ENCODE data around the gene BCL2. TPM values are rescaled to one million over a fixed set of nuclear protein-coding genes. Genes with fewer than 3 reads are reported as not detected.

The BCL2 gene
- total and polyA plus RNA-seq, 9 of the 15 experiments (the other 6 are each of a cell fraction or from before 2014, with no cell fraction given): 0.10 to 1.1 (median 0.65) TPM

DNA sequence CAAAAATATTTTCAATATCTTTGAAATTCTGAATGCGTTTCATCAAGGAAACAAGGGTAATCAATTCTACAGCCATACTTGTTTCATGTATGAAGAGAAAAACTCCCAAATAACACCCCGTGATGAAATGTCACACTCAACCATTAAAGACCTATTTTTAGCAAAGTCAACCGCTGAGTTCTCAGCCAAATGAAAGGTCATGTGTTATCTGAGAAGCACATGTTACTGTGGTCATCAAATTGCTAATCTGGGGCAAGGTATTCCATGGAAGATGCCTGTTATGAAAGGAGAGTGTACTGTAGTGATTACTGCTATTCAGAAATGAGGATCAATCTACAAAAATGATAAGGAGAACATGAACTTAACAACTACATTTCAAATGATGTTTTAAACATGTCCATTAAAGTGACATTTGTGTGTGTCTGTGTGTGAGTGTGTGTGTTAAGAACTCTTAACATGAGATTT, 126.7 kb downstream of the BCL2 start (continued):
- TF ChIP-seq, protein P1, sequence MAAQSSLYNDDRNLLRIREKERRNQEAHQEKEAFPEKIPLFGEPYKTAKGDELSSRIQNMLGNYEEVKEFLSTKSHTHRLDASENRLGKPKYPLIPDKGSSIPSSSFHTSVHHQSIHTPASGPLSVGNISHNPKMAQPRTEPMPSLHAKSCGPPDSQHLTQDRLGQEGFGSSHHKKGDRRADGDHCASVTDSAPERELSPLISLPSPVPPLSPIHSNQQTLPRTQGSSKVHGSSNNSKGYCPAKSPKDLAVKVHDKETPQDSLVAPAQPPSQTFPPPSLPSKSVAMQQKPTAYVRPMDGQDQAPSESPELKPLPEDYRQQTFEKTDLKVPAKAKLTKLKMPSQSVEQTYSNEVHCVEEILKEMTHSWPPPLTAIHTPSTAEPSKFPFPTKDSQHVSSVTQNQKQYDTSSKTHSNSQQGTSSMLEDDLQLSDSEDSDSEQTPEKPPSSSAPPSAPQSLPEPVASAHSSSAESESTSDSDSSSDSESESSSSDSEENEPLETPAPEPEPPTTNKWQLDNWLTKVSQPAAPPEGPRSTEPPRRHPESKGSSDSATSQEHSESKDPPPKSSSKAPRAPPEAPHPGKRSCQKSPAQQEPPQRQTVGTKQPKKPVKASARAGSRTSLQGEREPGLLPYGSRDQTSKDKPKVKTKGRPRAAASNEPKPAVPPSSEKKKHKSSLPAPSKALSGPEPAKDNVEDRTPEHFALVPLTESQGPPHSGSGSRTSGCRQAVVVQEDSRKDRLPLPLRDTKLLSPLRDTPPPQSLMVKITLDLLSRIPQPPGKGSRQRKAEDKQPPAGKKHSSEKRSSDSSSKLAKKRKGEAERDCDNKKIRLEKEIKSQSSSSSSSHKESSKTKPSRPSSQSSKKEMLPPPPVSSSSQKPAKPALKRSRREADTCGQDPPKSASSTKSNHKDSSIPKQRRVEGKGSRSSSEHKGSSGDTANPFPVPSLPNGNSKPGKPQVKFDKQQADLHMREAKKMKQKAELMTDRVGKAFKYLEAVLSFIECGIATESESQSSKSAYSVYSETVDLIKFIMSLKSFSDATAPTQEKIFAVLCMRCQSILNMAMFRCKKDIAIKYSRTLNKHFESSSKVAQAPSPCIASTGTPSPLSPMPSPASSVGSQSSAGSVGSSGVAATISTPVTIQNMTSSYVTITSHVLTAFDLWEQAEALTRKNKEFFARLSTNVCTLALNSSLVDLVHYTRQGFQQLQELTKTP (IDR thresholded peaks at IDR 0.05; ENCODE audit: low read depth in 1 of 2, partially characterized antibody in 2 of 2): no peak
- TF ChIP-seq, protein P2, sequence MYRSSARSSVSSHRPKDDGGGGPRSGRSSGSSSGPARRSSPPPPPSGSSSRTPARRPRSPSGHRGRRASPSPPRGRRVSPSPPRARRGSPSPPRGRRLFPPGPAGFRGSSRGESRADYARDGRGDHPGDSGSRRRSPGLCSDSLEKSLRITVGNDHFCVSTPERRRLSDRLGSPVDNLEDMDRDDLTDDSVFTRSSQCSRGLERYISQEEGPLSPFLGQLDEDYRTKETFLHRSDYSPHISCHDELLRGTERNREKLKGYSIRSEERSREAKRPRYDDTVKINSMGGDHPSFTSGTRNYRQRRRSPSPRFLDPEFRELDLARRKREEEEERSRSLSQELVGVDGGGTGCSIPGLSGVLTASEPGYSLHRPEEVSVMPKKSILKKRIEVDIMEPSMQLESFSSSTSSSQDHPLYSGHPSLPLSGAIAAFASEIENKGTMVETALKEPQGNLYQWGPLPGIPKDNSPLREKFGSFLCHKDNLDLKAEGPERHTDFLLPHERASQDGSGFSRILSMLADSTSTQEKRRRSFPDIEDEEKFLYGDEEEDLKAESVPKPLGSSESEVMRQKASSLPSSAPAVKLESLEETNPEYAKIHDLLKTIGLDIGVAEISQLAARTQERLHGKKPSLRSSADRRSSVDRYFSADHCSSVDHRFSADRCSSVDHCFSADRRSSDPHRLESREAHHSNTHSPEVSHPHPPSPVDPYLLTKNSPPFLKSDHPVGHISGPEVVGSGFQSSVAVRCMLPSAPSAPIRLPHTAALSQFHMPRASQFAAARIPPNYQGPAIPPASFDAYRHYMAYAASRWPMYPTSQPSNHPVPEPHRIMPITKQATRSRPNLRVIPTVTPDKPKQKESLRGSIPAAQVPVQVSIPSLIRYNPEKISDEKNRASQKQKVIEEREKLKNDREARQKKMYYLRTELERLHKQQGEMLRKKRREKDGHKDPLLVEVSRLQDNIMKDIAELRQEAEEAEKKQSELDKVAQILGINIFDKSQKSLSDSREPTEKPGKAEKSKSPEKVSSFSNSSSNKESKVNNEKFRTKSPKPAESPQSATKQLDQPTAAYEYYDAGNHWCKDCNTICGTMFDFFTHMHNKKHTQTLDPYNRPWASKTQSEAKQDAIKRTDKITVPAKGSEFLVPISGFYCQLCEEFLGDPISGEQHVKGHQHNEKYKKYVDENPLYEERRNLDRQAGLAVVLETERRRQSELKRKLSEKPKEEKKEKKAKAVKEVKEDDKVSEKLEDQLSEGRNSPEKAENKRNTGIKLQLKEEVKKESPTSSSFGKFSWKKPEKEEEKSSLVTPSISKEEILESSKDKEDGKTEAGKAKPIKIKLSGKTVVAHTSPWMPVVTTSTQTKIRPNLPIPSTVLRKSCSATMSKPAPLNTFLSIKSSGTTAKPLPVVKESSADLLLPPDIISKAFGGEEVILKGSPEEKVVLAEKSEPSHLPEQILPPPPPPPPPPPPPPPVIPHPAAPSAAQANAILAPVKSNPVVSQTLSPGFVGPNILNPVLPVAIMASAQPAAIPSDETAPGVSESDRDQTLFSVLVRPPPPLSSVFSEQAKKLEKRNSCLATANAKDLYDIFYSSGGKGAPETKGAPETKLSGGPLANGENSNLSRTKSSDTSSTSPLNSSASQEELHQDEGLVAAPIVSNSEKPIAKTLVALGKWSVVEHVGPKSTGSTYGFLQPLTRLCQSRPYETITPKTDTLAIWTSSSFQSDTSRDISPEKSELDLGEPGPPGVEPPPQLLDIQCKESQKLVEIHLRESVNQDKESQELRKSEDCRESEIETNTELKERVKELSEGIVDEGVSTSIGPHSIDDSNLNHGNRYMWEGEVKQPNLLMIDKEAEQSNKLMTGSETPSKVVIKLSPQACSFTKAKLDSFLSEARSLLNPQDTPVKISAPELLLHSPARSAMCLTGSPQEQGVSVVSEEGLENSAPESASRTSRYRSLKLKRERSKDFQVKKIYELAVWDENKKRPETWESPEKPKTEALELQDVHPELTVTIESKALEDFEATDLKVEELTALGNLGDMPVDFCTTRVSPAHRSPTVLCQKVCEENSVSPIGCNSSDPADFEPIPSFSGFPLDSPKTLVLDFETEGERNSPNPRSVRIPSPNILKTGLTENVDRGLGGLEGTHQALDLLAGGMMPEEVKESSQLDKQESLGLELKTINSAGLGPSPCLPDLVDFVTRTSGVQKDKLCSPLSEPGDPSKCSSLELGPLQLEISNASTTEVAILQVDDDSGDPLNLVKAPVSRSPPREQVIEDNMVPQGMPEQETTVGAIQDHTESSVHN (IDR thresholded peaks at IDR 0.05; ENCODE audit: borderline replicate concordance in 1 of 2, low read depth in 1 of 2): no peak
- TF ChIP-seq ZNF408 (CRISPR knock-in tag; IDR thresholded peaks at IDR 0.05; ENCODE audit: low read depth) (no peak), CTBP1 (IDR thresholded peaks at IDR 0.05; ENCODE audit: borderline replicate concordance) (0 out of 2 replicates have a peak, but pooled peaks have one; percentile 21), ETV5 (CRISPR knock-in tag; IDR thresholded peaks at IDR 0.05; ENCODE audit: low read depth) (no peak), ZNF316 (IDR thresholded peaks at IDR 0.05) (no peak), RCOR1 (IDR thresholded peaks at IDR 0.05; ENCODE audit: borderline replicate concordance in 1 of 2, low read depth in 2 of 2, low read length in 2 of 2) (peak; percentile 40 to 98; a peak in 3 of 4 replicates), NCOA4 (IDR thresholded peaks at IDR 0.05; ENCODE audit: partially characterized antibody) (no peak), RFX1 (IDR thresholded peaks at IDR 0.05) (no peak), PHF8 (IDR thresholded peaks at IDR 0.05; ENCODE audit: borderline replicate concordance, low read length) (no peak), HNRNPUL1 (IDR thresholded peaks at IDR 0.05; ENCODE audit: low read length) (no peak), ZNF24 (IDR thresholded peaks at IDR 0.05) (no peak), ZNF12 (CRISPR knock-in tag; IDR thresholded peaks at IDR 0.05) (no peak), ZSCAN32 (CRISPR knock-in tag; IDR thresholded peaks at IDR 0.05) (no peak)
- TF ChIP-seq, protein P3, sequence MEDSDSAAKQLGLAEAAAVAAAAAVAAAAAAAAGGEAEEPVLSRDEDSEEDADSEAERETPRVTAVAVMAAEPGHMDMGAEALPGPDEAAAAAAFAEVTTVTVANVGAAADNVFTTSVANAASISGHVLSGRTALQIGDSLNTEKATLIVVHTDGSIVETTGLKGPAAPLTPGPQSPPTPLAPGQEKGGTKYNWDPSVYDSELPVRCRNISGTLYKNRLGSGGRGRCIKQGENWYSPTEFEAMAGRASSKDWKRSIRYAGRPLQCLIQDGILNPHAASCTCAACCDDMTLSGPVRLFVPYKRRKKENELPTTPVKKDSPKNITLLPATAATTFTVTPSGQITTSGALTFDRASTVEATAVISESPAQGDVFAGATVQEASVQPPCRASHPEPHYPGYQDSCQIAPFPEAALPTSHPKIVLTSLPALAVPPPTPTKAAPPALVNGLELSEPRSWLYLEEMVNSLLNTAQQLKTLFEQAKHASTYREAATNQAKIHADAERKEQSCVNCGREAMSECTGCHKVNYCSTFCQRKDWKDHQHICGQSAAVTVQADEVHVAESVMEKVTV (CRISPR knock-in tag; IDR thresholded peaks at IDR 0.05): no peak

Data from K562 (cell line).